ENCODE data around the gene KCNK4. TPM values are rescaled to one million over a fixed set of nuclear protein-coding genes. Genes with fewer than 3 reads are reported as not detected.

Gene KCNK4
- total RNA-seq, 1 donor from 2014 or later = 0.52 TPM

GRCh38 chr11:64268893-64269539, 22.1 kb upstream of the KCNK4 start:
- no peak for FAIRE-seq
- Mint-ChIP-seq H3K4me3 (ENCODE audit: unreplicated experiment) (peak overlapping the region; percentile 87), H3K36me3 (ENCODE audit: low read depth, unreplicated experiment) (peaks cover 2% of the 10 kb centered on the region), H3K27me3 (ENCODE audit: low read depth, unreplicated experiment) (no peaks in the 10 kb centered on the region), H3K27ac (ENCODE audit: unreplicated experiment) (peak overlapping the region; percentile 64), H3K9me3 (ENCODE audit: unreplicated experiment) (no peaks in the 10 kb centered on the region), H3K4me1 (ENCODE audit: low read depth, unreplicated experiment) (peaks cover 14% of the 10 kb centered on the region)
- peak overlapping the region; percentile 60 for H3K4me3 ChIP-seq (ENCODE audit: insufficient read depth, low read depth, low read length)
- TF ChIP-seq EZH2 (IDR thresholded peaks at IDR 0.05; ENCODE audit: insufficient read depth, low read length) (no peak), CTCF (IDR thresholded peaks at IDR 0.05; ENCODE audit: insufficient read depth, low read depth, low read length) (no peak)
- no peaks in the 10 kb centered on the region for H3K9me3 ChIP-seq (ENCODE audit: insufficient read depth, low read depth, low read length)
- H3K36me3 ChIP-seq (ENCODE audit: insufficient read depth, low read length) = peaks cover 7% of the 10 kb centered on the region
- H3K9ac ChIP-seq (ENCODE audit: low read length) = peak overlapping the region; percentile 81
- H3K27me3 ChIP-seq (ENCODE audit: insufficient read depth, low read length) = no peaks in the 10 kb centered on the region
- H3K4me1 ChIP-seq (ENCODE audit: insufficient read depth, low read length) = peaks cover 30% of the 10 kb centered on the region
- DNase-seq (ENCODE audit: low read depth) = no peak
- H3K27ac ChIP-seq (ENCODE audit: low read depth, low read length) = peak overlapping the region; percentile 80
- peaks cover 14% of the 10 kb centered on the region for H4K20me1 ChIP-seq (ENCODE audit: insufficient read depth, low read length)
- peak overlapping the region; percentile 67 for H2AFZ ChIP-seq (ENCODE audit: low read depth, low read length)
- peak overlapping the region; percentile 89 for H3K4me2 ChIP-seq (ENCODE audit: low read length)
- peaks cover 7% of the 10 kb centered on the region for H3K79me2 ChIP-seq (ENCODE audit: insufficient read depth, low read length)

GRCh38 chr11:64269540-64270220, 21.4 kb upstream of the KCNK4 start:
- Histone ChIP-seq H3K36me3 (ENCODE audit: insufficient read depth, low read length) (peaks cover 5% of the 10 kb centered on the region), H4K20me1 (ENCODE audit: insufficient read depth, low read length) (peaks cover 10% of the 10 kb centered on the region), H3K4me2 (ENCODE audit: low read length) (peak overlapping the region; percentile 93), H2AFZ (ENCODE audit: low read depth, low read length) (peak overlapping the region; percentile 67), H3K27me3 (ENCODE audit: insufficient read depth, low read length) (no peaks in the 10 kb centered on the region), H3K4me1 (ENCODE audit: insufficient read depth, low read length) (peaks cover 30% of the 10 kb centered on the region), H3K27ac (ENCODE audit: low read depth, low read length) (peak overlapping the region; percentile 80), H3K79me2 (ENCODE audit: insufficient read depth, low read length) (peaks cover 7% of the 10 kb centered on the region), H3K4me3 (ENCODE audit: insufficient read depth, low read depth, low read length) (peak overlapping the region; percentile 70), H3K9me3 (ENCODE audit: insufficient read depth, low read depth, low read length) (no peaks in the 10 kb centered on the region), H3K9ac (ENCODE audit: low read length) (peak overlapping the region; percentile 83)
- peak; percentile 54 for FAIRE-seq
- Mint-ChIP-seq H3K4me3 (ENCODE audit: unreplicated experiment) (peak overlapping the region; percentile 96), H3K27me3 (ENCODE audit: low read depth, unreplicated experiment) (no peaks in the 10 kb centered on the region), H3K36me3 (ENCODE audit: low read depth, unreplicated experiment) (peaks cover 2% of the 10 kb centered on the region), H3K9me3 (ENCODE audit: unreplicated experiment) (no peaks in the 10 kb centered on the region), H3K27ac (ENCODE audit: unreplicated experiment) (peak overlapping the region; percentile 99), H3K4me1 (ENCODE audit: low read depth, unreplicated experiment) (peaks cover 14% of the 10 kb centered on the region)
- peak; percentile 100 for DNase-seq (ENCODE audit: low read depth)
- TF ChIP-seq EZH2 (IDR thresholded peaks at IDR 0.05; ENCODE audit: insufficient read depth, low read length) (no peak), CTCF (IDR thresholded peaks at IDR 0.05; ENCODE audit: insufficient read depth, low read depth, low read length) (no peak)

All from astrocyte (in vitro differentiated cells and primary cell).